ENCODE data around the gene GPC6. TPM values are rescaled to one million over a fixed set of nuclear protein-coding genes. Genes with fewer than 3 reads are reported as not detected.

Gene GPC6
- total and polyA plus RNA-seq, 2 donors (not counting 1 experiment from before 2014, with no cell fraction given): not detected

- Mint-ChIP-seq H3K27ac (no peak overlapping the region), H3K27me3 (no peaks in the 10 kb centered on the region), H3K4me1 (no peaks in the 10 kb centered on the region), H3K9me3 (ENCODE audit: insufficient read depth) (no peaks in the 10 kb centered on the region), H3K4me3 (no peak overlapping the region)
- H3K9me3 ChIP-seq (ENCODE audit: control extremely low read depth in 1 of 3, control insufficient read depth in 2 of 3, insufficient read depth in 1 of 3, low read length in 2 of 3): no peaks in the 10 kb centered on the region
- H3K27me3 ChIP-seq (replicated peaks in 1 of 4; ENCODE audit: control extremely low read depth in 1 of 4, control insufficient read depth in 3 of 4, insufficient read depth in 4 of 4, low read length in 3 of 4): no peaks in the 10 kb centered on the region
- no peak overlapping the region for H3K27ac ChIP-seq (ENCODE audit: low read length in 2 of 2)
- DNase-seq: no peak
- no peaks in the 10 kb centered on the region for H3K4me1 ChIP-seq (ENCODE audit: control insufficient read depth in 2 of 2, insufficient read depth in 2 of 2, low read length in 2 of 2)
- no peak overlapping the region for H3K4me2 ChIP-seq (replicated peaks; ENCODE audit: low read depth, low read length, poor library complexity, severe bottlenecking)
- no peak for ATAC-seq (ENCODE audit: low read depth)
- no peak for TF ChIP-seq EZH2 (IDR thresholded peaks at IDR 0.05; ENCODE audit: borderline replicate concordance, insufficient read depth, low read depth, low read length, poor library complexity, severe bottlenecking)
- TF ChIP-seq CTCF (IDR thresholded peaks at IDR 0.05): no peak
- ChIA-PET POLR2A (no interaction called here), CTCF (no interaction called here)
- H3K4me3 ChIP-seq (ENCODE audit: control extremely low read depth in 1 of 5, extremely low read depth in 1 of 5, insufficient read depth in 1 of 5, low read depth in 2 of 5, low read length in 4 of 5): no peak overlapping the region
- H4K20me1 ChIP-seq (ENCODE audit: control insufficient read depth, insufficient read depth, low read length, poor library complexity, severe bottlenecking): no peaks in the 10 kb centered on the region
- H3K79me2 ChIP-seq (ENCODE audit: control insufficient read depth, insufficient read depth, low read length): no peaks in the 10 kb centered on the region
- no peaks in the 10 kb centered on the region for H3K36me3 ChIP-seq (replicated peaks in 1 of 2; ENCODE audit: control extremely low read depth in 1 of 2, control insufficient read depth in 1 of 2, extremely low read depth in 1 of 2, insufficient read depth in 2 of 2, low read length in 1 of 2)
- no peak overlapping the region for H2AFZ ChIP-seq (ENCODE audit: insufficient read depth, low read depth, low read length, poor library complexity, severe bottlenecking)
- H3K9ac ChIP-seq (ENCODE audit: low read length): no peak overlapping the region
- intact Hi-C loops (cut with micrococcal nuclease): no loop called here
Observed at GRCh38 chr13:93955904-93956303, 729.3 kb downstream of the GPC6 start.

- TF ChIP-seq CTCF (IDR thresholded peaks at IDR 0.05) (no peak), EZH2 (IDR thresholded peaks at IDR 0.05; ENCODE audit: borderline replicate concordance, insufficient read depth, low read depth, low read length, poor library complexity, severe bottlenecking) (no peak)
- CTCF ChIA-PET: no interaction called here
- H4K20me1 ChIP-seq (ENCODE audit: control insufficient read depth, insufficient read depth, low read length, poor library complexity, severe bottlenecking): no peaks in the 10 kb centered on the region
- no peak overlapping the region for H3K27ac ChIP-seq (ENCODE audit: low read length in 2 of 2)
- DNase-seq (no peak), ATAC-seq (ENCODE audit: low read depth) (no peak)
- no peak overlapping the region for H2AFZ ChIP-seq (ENCODE audit: insufficient read depth, low read depth, low read length, poor library complexity, severe bottlenecking)
- no peaks in the 10 kb centered on the region for H3K36me3 ChIP-seq (replicated peaks in 1 of 2; ENCODE audit: control extremely low read depth in 1 of 2, control insufficient read depth in 1 of 2, extremely low read depth in 1 of 2, insufficient read depth in 2 of 2, low read length in 1 of 2)
- Mint-ChIP-seq H3K27ac (no peak overlapping the region), H3K27me3 (no peaks in the 10 kb centered on the region), H3K4me3 (no peak overlapping the region), H3K4me1 (no peaks in the 10 kb centered on the region), H3K9me3 (ENCODE audit: insufficient read depth) (no peaks in the 10 kb centered on the region)
- WGBS (ENCODE audit: insufficient coverage): 80% methylated on average over 1 of the region's 2 CpGs
- H3K4me2 ChIP-seq (replicated peaks; ENCODE audit: low read depth, low read length, poor library complexity, severe bottlenecking): no peak overlapping the region
- no peak overlapping the region for H3K9ac ChIP-seq (ENCODE audit: low read length)
- POLR2A ChIA-PET: no interaction called here
- no peak overlapping the region for H3K4me3 ChIP-seq (ENCODE audit: control extremely low read depth in 1 of 5, extremely low read depth in 1 of 5, insufficient read depth in 1 of 5, low read depth in 2 of 5, low read length in 4 of 5)
- H3K9me3 ChIP-seq (ENCODE audit: control extremely low read depth in 1 of 3, control insufficient read depth in 2 of 3, insufficient read depth in 1 of 3, low read length in 2 of 3): no peaks in the 10 kb centered on the region
- no peaks in the 10 kb centered on the region for H3K4me1 ChIP-seq (ENCODE audit: control insufficient read depth in 2 of 2, insufficient read depth in 2 of 2, low read length in 2 of 2)
- intact Hi-C loops (cut with micrococcal nuclease): no loop called here
- no peaks in the 10 kb centered on the region for H3K27me3 ChIP-seq (replicated peaks in 1 of 4; ENCODE audit: control extremely low read depth in 1 of 4, control insufficient read depth in 3 of 4, insufficient read depth in 4 of 4, low read length in 3 of 4)
- no peaks in the 10 kb centered on the region for H3K79me2 ChIP-seq (ENCODE audit: control insufficient read depth, insufficient read depth, low read length)
Observed at GRCh38 chr13:93956426-93956825, 729.8 kb downstream of the GPC6 start.

Measured in B cell (primary cell).